ENCODE results near the gene PODXL. TPM values are rescaled to one million over a fixed set of nuclear protein-coding genes. Genes with fewer than 3 reads are reported as not detected.

PODXL gene
- polyA plus RNA-seq, 1 donor = 26.9 TPM

- no peak for DNase-seq
- Histone ChIP-seq H3K4me1 (ENCODE audit: control insufficient read depth, insufficient read depth, low read length) (peaks cover 3% of the 10 kb centered on the region), H3K27me3 (ENCODE audit: control insufficient read depth, insufficient read depth, low read length) (peaks cover 32% of the 10 kb centered on the region), H3K36me3 (ENCODE audit: control insufficient read depth, insufficient read depth, low read length) (no peaks in the 10 kb centered on the region), H3K27ac (ENCODE audit: low read length) (no peak overlapping the region), H3K4me3 (ENCODE audit: low read length) (no peak overlapping the region), H3K9me3 (ENCODE audit: control insufficient read depth, low read depth, low read length) (no peaks in the 10 kb centered on the region)
- WGBS (ENCODE audit: insufficient coverage, low lambda C conversion rate) = no CpG with 5 or more reads among the region's 6 CpGs
Observed at GRCh38 chr7:131552053-131552452, 4.4 kb downstream of the PODXL start.

- no peak for DNase-seq
- H3K27ac ChIP-seq (ENCODE audit: low read length) = no peak overlapping the region
- H3K36me3 ChIP-seq (ENCODE audit: control insufficient read depth, insufficient read depth, low read length) = no peaks in the 10 kb centered on the region
- H3K9me3 ChIP-seq (ENCODE audit: control insufficient read depth, low read depth, low read length) = no peaks in the 10 kb centered on the region
- peaks cover 25% of the 10 kb centered on the region for H3K27me3 ChIP-seq (ENCODE audit: control insufficient read depth, insufficient read depth, low read length)
- H3K4me3 ChIP-seq (ENCODE audit: low read length) = no peak overlapping the region
- WGBS (ENCODE audit: insufficient coverage, low lambda C conversion rate) = no CpG with 5 or more reads among the region's 5 CpGs
- H3K4me1 ChIP-seq (ENCODE audit: control insufficient read depth, insufficient read depth, low read length) = no peaks in the 10 kb centered on the region
Observed at GRCh38 chr7:131550846-131551245, 5.6 kb downstream of the PODXL start.

- Histone ChIP-seq H3K27me3 (ENCODE audit: control insufficient read depth, insufficient read depth, low read length) (peaks cover 6% of the 10 kb centered on the region), H3K36me3 (ENCODE audit: control insufficient read depth, insufficient read depth, low read length) (no peaks in the 10 kb centered on the region), H3K27ac (ENCODE audit: low read length) (no peak overlapping the region), H3K4me3 (ENCODE audit: low read length) (no peak overlapping the region), H3K9me3 (ENCODE audit: control insufficient read depth, low read depth, low read length) (no peaks in the 10 kb centered on the region), H3K4me1 (ENCODE audit: control insufficient read depth, insufficient read depth, low read length) (peaks cover 3% of the 10 kb centered on the region)
- WGBS (ENCODE audit: insufficient coverage, low lambda C conversion rate) = no CpG with 5 or more reads among the region's 2 CpGs
- no peak for DNase-seq
Observed at GRCh38 chr7:131548371-131548770, 8.1 kb downstream of the PODXL start.

- Histone ChIP-seq H3K4me3 (ENCODE audit: low read length) (no peak overlapping the region), H3K27me3 (ENCODE audit: control insufficient read depth, insufficient read depth, low read length) (peaks cover 2% of the 10 kb centered on the region), H3K36me3 (ENCODE audit: control insufficient read depth, insufficient read depth, low read length) (no peaks in the 10 kb centered on the region), H3K4me1 (ENCODE audit: control insufficient read depth, insufficient read depth, low read length) (peaks cover 3% of the 10 kb centered on the region), H3K9me3 (ENCODE audit: control insufficient read depth, low read depth, low read length) (no peaks in the 10 kb centered on the region), H3K27ac (ENCODE audit: low read length) (no peak overlapping the region)
- no CpG with 5 or more reads among the region's 8 CpGs for WGBS (ENCODE audit: insufficient coverage, low lambda C conversion rate)
- DNase-seq = no peak
Observed at GRCh38 chr7:131547589-131547988, 8.8 kb downstream of the PODXL start.

GRCh38 chr7:131546583-131547141, 9.8 kb downstream of the PODXL start:
- H3K4me3 ChIP-seq (ENCODE audit: low read length) = no peak overlapping the region
- no peaks in the 10 kb centered on the region for H3K27me3 ChIP-seq (ENCODE audit: control insufficient read depth, insufficient read depth, low read length)
- peaks cover 3% of the 10 kb centered on the region for H3K4me1 ChIP-seq (ENCODE audit: control insufficient read depth, insufficient read depth, low read length)
- H3K27ac ChIP-seq (ENCODE audit: low read length) = no peak overlapping the region
- no peak for DNase-seq
- H3K9me3 ChIP-seq (ENCODE audit: control insufficient read depth, low read depth, low read length) = no peaks in the 10 kb centered on the region
- no CpG with 5 or more reads among the region's 12 CpGs for WGBS (ENCODE audit: insufficient coverage, low lambda C conversion rate)
- no peaks in the 10 kb centered on the region for H3K36me3 ChIP-seq (ENCODE audit: control insufficient read depth, insufficient read depth, low read length)

- no peak overlapping the region for H3K4me3 ChIP-seq (ENCODE audit: low read length)
- no peaks in the 10 kb centered on the region for H3K36me3 ChIP-seq (ENCODE audit: control insufficient read depth, insufficient read depth, low read length)
- no peaks in the 10 kb centered on the region for H3K27me3 ChIP-seq (ENCODE audit: control insufficient read depth, insufficient read depth, low read length)
- DNase-seq = peak; percentile 36 to 68
- H3K4me1 ChIP-seq (ENCODE audit: control insufficient read depth, insufficient read depth, low read length) = peaks cover 3% of the 10 kb centered on the region
- no peak overlapping the region for H3K27ac ChIP-seq (ENCODE audit: low read length)
- WGBS (ENCODE audit: insufficient coverage, low lambda C conversion rate) = no CpG with 5 or more reads among the region's 12 CpGs
- no peaks in the 10 kb centered on the region for H3K9me3 ChIP-seq (ENCODE audit: control insufficient read depth, low read depth, low read length)
Observed at GRCh38 chr7:131546126-131546525, 10.3 kb downstream of the PODXL start.

- Histone ChIP-seq H3K4me1 (ENCODE audit: control insufficient read depth, insufficient read depth, low read length) (peaks cover 3% of the 10 kb centered on the region), H3K4me3 (ENCODE audit: low read length) (no peak overlapping the region), H3K36me3 (ENCODE audit: control insufficient read depth, insufficient read depth, low read length) (no peaks in the 10 kb centered on the region), H3K9me3 (ENCODE audit: control insufficient read depth, low read depth, low read length) (no peaks in the 10 kb centered on the region), H3K27me3 (ENCODE audit: control insufficient read depth, insufficient read depth, low read length) (no peaks in the 10 kb centered on the region), H3K27ac (ENCODE audit: low read length) (no peak overlapping the region)
- DNase-seq = no peak
- no CpG with 5 or more reads among the region's 16 CpGs for WGBS (ENCODE audit: insufficient coverage, low lambda C conversion rate)
Observed at GRCh38 chr7:131544449-131545301, 11.8 kb downstream of the PODXL start.

GRCh38 chr7:131544021-131544420, 12.4 kb downstream of the PODXL start:
- no peaks in the 10 kb centered on the region for H3K36me3 ChIP-seq (ENCODE audit: control insufficient read depth, insufficient read depth, low read length)
- WGBS (ENCODE audit: insufficient coverage, low lambda C conversion rate) = no CpG with 5 or more reads among the region's 3 CpGs
- no peaks in the 10 kb centered on the region for H3K9me3 ChIP-seq (ENCODE audit: control insufficient read depth, low read depth, low read length)
- peaks cover 3% of the 10 kb centered on the region for H3K4me1 ChIP-seq (ENCODE audit: control insufficient read depth, insufficient read depth, low read length)
- DNase-seq = no peak
- no peak overlapping the region for H3K27ac ChIP-seq (ENCODE audit: low read length)
- H3K27me3 ChIP-seq (ENCODE audit: control insufficient read depth, insufficient read depth, low read length) = no peaks in the 10 kb centered on the region
- H3K4me3 ChIP-seq (ENCODE audit: low read length) = no peak overlapping the region

- WGBS (ENCODE audit: insufficient coverage, low lambda C conversion rate) = no CpG with 5 or more reads among the region's 5 CpGs
Observed at GRCh38 chr7:131543298-131543697, 13.1 kb downstream of the PODXL start.

GRCh38 chr7:131540491-131541162, 15.8 kb downstream of the PODXL start:
- Histone ChIP-seq H3K9me3 (ENCODE audit: control insufficient read depth, low read depth, low read length) (no peaks in the 10 kb centered on the region), H3K36me3 (ENCODE audit: control insufficient read depth, insufficient read depth, low read length) (no peaks in the 10 kb centered on the region), H3K4me1 (ENCODE audit: control insufficient read depth, insufficient read depth, low read length) (peaks cover 3% of the 10 kb centered on the region), H3K4me3 (ENCODE audit: low read length) (no peak overlapping the region), H3K27me3 (ENCODE audit: control insufficient read depth, insufficient read depth, low read length) (no peaks in the 10 kb centered on the region), H3K27ac (ENCODE audit: low read length) (no peak overlapping the region)
- no peak for DNase-seq
- WGBS (ENCODE audit: insufficient coverage, low lambda C conversion rate) = no CpG with 5 or more reads among the region's 18 CpGs

More at GRCh38 chr7:131543298-131543697, 13.1 kb downstream of the PODXL start:
- Histone ChIP-seq H3K9me3 (ENCODE audit: control insufficient read depth, low read depth, low read length) (no peaks in the 10 kb centered on the region), H3K27me3 (ENCODE audit: control insufficient read depth, insufficient read depth, low read length) (no peaks in the 10 kb centered on the region), H3K36me3 (ENCODE audit: control insufficient read depth, insufficient read depth, low read length) (no peaks in the 10 kb centered on the region), H3K4me3 (ENCODE audit: low read length) (no peak overlapping the region), H3K4me1 (ENCODE audit: control insufficient read depth, insufficient read depth, low read length) (peaks cover 3% of the 10 kb centered on the region), H3K27ac (ENCODE audit: low read length) (no peak overlapping the region)
- DNase-seq = no peak
